Measurements from ENCODE around the gene LIMK2. TPM values are rescaled to one million over a fixed set of nuclear protein-coding genes. Genes with fewer than 3 reads are reported as not detected.

Gene LIMK2
- total and polyA plus RNA-seq, 7 experiments from 2014 or later: 13.1 to 49.9 (median 26.2) TPM

GRCh38 chr22:31177420-31178162 lies 34.5 kb upstream of the LIMK2 start:
- H3K4me3 Mint-ChIP-seq: peak overlapping the region in 1 of 10 donors; percentile 16
- peaks cover 0 to 21% (median 0%) of the 10 kb centered on the region in 3 experiments for H3K36me3 ChIP-seq (ENCODE audit: control insufficient read depth in 2 of 3, insufficient read depth in 3 of 3, low read length in 3 of 3)
- CTCF ChIA-PET: no interaction called here

DNA sequence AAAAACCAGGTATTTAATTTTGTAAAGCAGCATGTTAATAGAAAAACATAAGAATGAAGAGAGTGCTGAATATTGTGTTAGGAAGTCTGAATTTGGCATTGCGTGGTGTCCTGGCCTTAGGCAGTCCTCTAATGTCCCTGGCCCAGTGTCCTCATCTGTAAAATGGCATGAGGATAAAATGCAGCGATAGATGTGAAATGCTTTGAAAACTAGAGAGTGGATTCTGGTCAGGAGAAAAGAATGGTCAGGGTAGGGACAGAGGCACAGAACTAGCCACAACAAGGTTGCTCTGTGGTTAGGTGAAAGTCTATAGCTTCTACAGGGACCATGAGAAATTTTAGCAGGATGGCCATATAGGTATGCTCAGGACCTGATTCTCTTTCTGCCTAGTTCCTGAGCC lies 33.2 kb upstream of the LIMK2 start:
- no peak for DNase-seq
- ChIA-PET POLR2A (interaction anchor here (1.1 to 1.5 kb wide), 2 partner anchors 13 to 113 kb away, joined by 3 read pairs; partner anchors contain the start of gene PIK3IP1), CTCF (no interaction called here)
- no peak for ATAC-seq
- H3K27me3 Mint-ChIP-seq: no peaks in the 10 kb centered on the region
- H3K27ac ChIP-seq (ENCODE audit: low read depth, low read length): no peak overlapping the region
- peaks cover 0 to 3% (median 0%) of the 10 kb centered on the region in 11 donors for H3K9me3 Mint-ChIP-seq
- H3K36me3 Mint-ChIP-seq: peaks cover 4 to 33% (median 18%) of the 10 kb centered on the region in 5 donors
- no peak overlapping the region for H3K4me3 Mint-ChIP-seq
- intact Hi-C loops (cut with micrococcal nuclease): no loop called here
- H3K4me1 Mint-ChIP-seq: peaks cover 8 to 29% (median 17%) of the 10 kb centered on the region in 7 donors
- H3K9me3 ChIP-seq (ENCODE audit: control insufficient read depth in 2 of 3, low read length in 3 of 3): no peaks in the 10 kb centered on the region
- H3K36me3 ChIP-seq (ENCODE audit: control insufficient read depth in 2 of 3, insufficient read depth in 3 of 3, low read length in 3 of 3): peaks cover 0 to 21% (median 0%) of the 10 kb centered on the region in 3 experiments
- H3K4me3 ChIP-seq (ENCODE audit: low read length): no peak overlapping the region
- peak overlapping the region in 2 of 9 donors; percentile 59 to 62 for H3K27ac Mint-ChIP-seq
- no peaks in the 10 kb centered on the region for H3K4me1 ChIP-seq (ENCODE audit: control insufficient read depth in 2 of 2, insufficient read depth in 2 of 2, low read length in 2 of 2)
- no peaks in the 10 kb centered on the region for H3K27me3 ChIP-seq (ENCODE audit: control insufficient read depth in 2 of 2, insufficient read depth in 2 of 2, low read length in 2 of 2)

More at GRCh38 chr22:31177420-31178162, 34.5 kb upstream of the LIMK2 start:
- Mint-ChIP-seq H3K9me3 (peaks cover 0 to 3% (median 0%) of the 10 kb centered on the region in 11 donors), H3K36me3 (peaks cover 4 to 39% (median 18%) of the 10 kb centered on the region in 5 donors), H3K27ac (peak overlapping the region in 1 of 9 donors; percentile 14), H3K4me1 (peaks cover 12 to 39% (median 29%) of the 10 kb centered on the region in 7 donors), H3K27me3 (no peaks in the 10 kb centered on the region)
- DNase-seq (no peak), ATAC-seq (no peak)
- intact Hi-C loops (cut with micrococcal nuclease): no loop called here
- Histone ChIP-seq H3K27ac (ENCODE audit: low read depth, low read length) (no peak overlapping the region), H3K4me1 (ENCODE audit: control insufficient read depth in 2 of 2, insufficient read depth in 2 of 2, low read length in 2 of 2) (no peaks in the 10 kb centered on the region), H3K27me3 (ENCODE audit: control insufficient read depth in 2 of 2, insufficient read depth in 2 of 2, low read length in 2 of 2) (no peaks in the 10 kb centered on the region), H3K9me3 (ENCODE audit: control insufficient read depth in 2 of 3, low read length in 3 of 3) (no peaks in the 10 kb centered on the region), H3K4me3 (ENCODE audit: low read length) (no peak overlapping the region)
- POLR2A ChIA-PET: interaction anchor here (1.1 to 1.5 kb wide), 2 partner anchors 14 to 114 kb away, joined by 3 read pairs; partner anchors contain the start of gene PIK3IP1

DNA sequence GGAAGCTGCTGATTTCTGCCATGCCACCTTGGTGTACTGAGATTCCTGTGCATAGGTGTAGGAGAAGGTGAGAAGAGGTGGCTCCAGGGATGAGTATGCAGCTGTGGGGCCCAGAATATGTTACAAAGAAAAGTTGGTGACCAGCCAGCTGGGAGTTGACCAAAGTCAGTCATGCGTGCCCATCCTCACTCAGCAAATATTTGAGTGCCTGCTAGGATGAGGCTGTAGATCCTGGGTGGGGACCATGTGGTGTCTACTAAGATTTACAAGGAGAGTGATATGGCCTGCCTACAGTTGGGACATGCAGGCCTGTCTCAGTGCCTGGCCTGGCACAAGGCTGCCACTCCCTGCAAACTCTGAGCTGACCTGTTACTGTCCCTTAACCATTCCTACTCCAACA lies 32.8 kb upstream of the LIMK2 start:
- intact Hi-C loops (cut with micrococcal nuclease): no loop called here
- Mint-ChIP-seq H3K4me1 (peaks cover 5 to 26% (median 17%) of the 10 kb centered on the region in 7 donors), H3K27me3 (no peaks in the 10 kb centered on the region), H3K36me3 (peaks cover 4 to 30% (median 18%) of the 10 kb centered on the region in 5 donors), H3K4me3 (no peak overlapping the region), H3K9me3 (peaks cover 0 to 3% (median 0%) of the 10 kb centered on the region in 11 donors), H3K27ac (peak overlapping the region in 1 of 9 donors; percentile 59)
- Histone ChIP-seq H3K9me3 (ENCODE audit: control insufficient read depth in 2 of 3, low read length in 3 of 3) (no peaks in the 10 kb centered on the region), H3K36me3 (ENCODE audit: control insufficient read depth in 2 of 3, insufficient read depth in 3 of 3, low read length in 3 of 3) (peaks cover 0 to 21% (median 0%) of the 10 kb centered on the region in 3 experiments), H3K27me3 (ENCODE audit: control insufficient read depth in 2 of 2, insufficient read depth in 2 of 2, low read length in 2 of 2) (no peaks in the 10 kb centered on the region), H3K4me1 (ENCODE audit: control insufficient read depth in 2 of 2, insufficient read depth in 2 of 2, low read length in 2 of 2) (no peaks in the 10 kb centered on the region), H3K4me3 (ENCODE audit: low read length) (no peak overlapping the region), H3K27ac (ENCODE audit: low read depth, low read length) (no peak overlapping the region)
- ATAC-seq (no peak), DNase-seq (no peak)
- ChIA-PET CTCF (no interaction called here), POLR2A (interaction anchor here (0.6 to 1.5 kb wide), 2 partner anchors 113 to 122 kb away, joined by 3 read pairs; partner anchors contain the start of gene PIK3IP1)

DNA sequence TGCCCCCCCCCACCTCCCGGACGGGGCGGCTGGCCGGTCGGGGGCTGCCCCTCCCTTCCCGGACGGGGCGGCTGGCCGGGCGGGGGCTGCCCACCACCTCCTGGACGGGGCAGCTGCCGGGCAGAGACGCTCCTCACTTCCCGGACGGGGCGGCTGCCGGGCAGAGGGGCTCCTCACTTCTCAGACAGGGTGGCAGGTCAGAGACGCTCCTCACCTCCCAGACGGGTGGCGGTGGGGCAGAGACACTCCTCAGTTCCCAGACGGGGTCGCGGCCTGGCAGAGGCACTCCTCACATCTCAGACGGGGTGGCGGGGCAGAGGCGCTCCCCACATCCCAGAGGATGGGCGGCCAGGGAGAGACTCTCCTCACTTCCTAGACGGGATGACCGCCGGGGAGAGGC lies 28.1 kb upstream of the LIMK2 start:
- H3K4me3 ChIP-seq (ENCODE audit: low read length): no peak overlapping the region
- H3K36me3 ChIP-seq (ENCODE audit: control insufficient read depth in 2 of 3, insufficient read depth in 3 of 3, low read length in 3 of 3): peaks cover 0 to 33% (median 4%) of the 10 kb centered on the region in 3 experiments
- no peak overlapping the region for H3K27ac ChIP-seq (ENCODE audit: low read depth, low read length)
- no peaks in the 10 kb centered on the region for H3K4me1 ChIP-seq (ENCODE audit: control insufficient read depth in 2 of 2, insufficient read depth in 2 of 2, low read length in 2 of 2)
- H3K9me3 ChIP-seq (ENCODE audit: control insufficient read depth in 2 of 3, low read length in 3 of 3): no peaks in the 10 kb centered on the region
- intact Hi-C loops (cut with micrococcal nuclease): no loop called here
- ATAC-seq (no peak), DNase-seq (no peak)
- Mint-ChIP-seq H3K27me3 (no peaks in the 10 kb centered on the region), H3K4me3 (no peak overlapping the region), H3K4me1 (peaks cover 2 to 12% (median 7%) of the 10 kb centered on the region in 7 donors), H3K36me3 (peaks cover 7 to 37% (median 20%) of the 10 kb centered on the region in 5 donors), H3K27ac (no peak overlapping the region), H3K9me3 (peaks cover 0 to 3% (median 0%) of the 10 kb centered on the region in 11 donors)
- ChIA-PET POLR2A (no interaction called here), CTCF (no interaction called here)
- H3K27me3 ChIP-seq (ENCODE audit: control insufficient read depth in 2 of 2, insufficient read depth in 2 of 2, low read length in 2 of 2): no peaks in the 10 kb centered on the region

- Mint-ChIP-seq H3K4me1 (peaks cover 0 to 8% (median 3%) of the 10 kb centered on the region in 7 donors), H3K4me3 (no peak overlapping the region), H3K9me3 (peaks cover 0 to 3% (median 0%) of the 10 kb centered on the region in 11 donors), H3K27ac (no peak overlapping the region), H3K27me3 (no peaks in the 10 kb centered on the region), H3K36me3 (peaks cover 7 to 37% (median 20%) of the 10 kb centered on the region in 5 donors)
- ChIA-PET CTCF (no interaction called here), POLR2A (no interaction called here)
- intact Hi-C loops (cut with micrococcal nuclease): no loop called here
- no peaks in the 10 kb centered on the region for H3K27me3 ChIP-seq (ENCODE audit: control insufficient read depth in 2 of 2, insufficient read depth in 2 of 2, low read length in 2 of 2)
- no peak overlapping the region for H3K27ac ChIP-seq (ENCODE audit: low read depth, low read length)
- H3K4me3 ChIP-seq (ENCODE audit: low read length): no peak overlapping the region
- H3K4me1 ChIP-seq (ENCODE audit: control insufficient read depth in 2 of 2, insufficient read depth in 2 of 2, low read length in 2 of 2): no peaks in the 10 kb centered on the region
- DNase-seq (no peak), ATAC-seq (no peak)
- H3K36me3 ChIP-seq (ENCODE audit: control insufficient read depth in 2 of 3, insufficient read depth in 3 of 3, low read length in 3 of 3): peaks cover 0 to 36% (median 4%) of the 10 kb centered on the region in 3 experiments
- no peaks in the 10 kb centered on the region for H3K9me3 ChIP-seq (ENCODE audit: control insufficient read depth in 2 of 3, low read length in 3 of 3)
Measured at GRCh38 chr22:31185056-31185455, 27.0 kb upstream of the LIMK2 start.

GRCh38 chr22:31187627-31188026 lies 24.5 kb upstream of the LIMK2 start:
- no peak for ATAC-seq
- Histone ChIP-seq H3K27ac (ENCODE audit: low read depth, low read length) (no peak overlapping the region), H3K4me1 (ENCODE audit: control insufficient read depth in 2 of 2, insufficient read depth in 2 of 2, low read length in 2 of 2) (no peaks in the 10 kb centered on the region), H3K9me3 (ENCODE audit: control insufficient read depth in 2 of 3, low read length in 3 of 3) (no peaks in the 10 kb centered on the region), H3K27me3 (ENCODE audit: control insufficient read depth in 2 of 2, insufficient read depth in 2 of 2, low read length in 2 of 2) (no peaks in the 10 kb centered on the region), H3K4me3 (ENCODE audit: low read length) (no peak overlapping the region), H3K36me3 (ENCODE audit: control insufficient read depth in 2 of 3, insufficient read depth in 3 of 3, low read length in 3 of 3) (peaks cover 0 to 44% (median 4%) of the 10 kb centered on the region in 3 experiments)
- Mint-ChIP-seq H3K36me3 (peaks cover 6 to 31% (median 23%) of the 10 kb centered on the region in 5 donors), H3K4me3 (no peak overlapping the region), H3K27me3 (no peaks in the 10 kb centered on the region), H3K27ac (peak overlapping the region in 2 of 9 donors; percentile 3 to 70), H3K9me3 (no peaks in the 10 kb centered on the region), H3K4me1 (peaks cover 0 to 8% (median 5%) of the 10 kb centered on the region in 7 donors)
- DNase-seq: no peak
- intact Hi-C loops (cut with micrococcal nuclease): no loop called here
- CTCF ChIA-PET: interaction anchor here (0.6 kb wide), 1 partner anchor 264 kb away, joined by 4 read pairs; no protein-coding TSS in a partner anchor
- POLR2A ChIA-PET: interaction anchor here (0.6 kb wide), 1 partner anchor 119 kb away, joined by 3 read pairs; no protein-coding TSS in a partner anchor

All from naive thymus-derived CD4-positive, alpha-beta T cell (primary cell).